WTC11 (cell line): ENCODE results near the gene CLTRN.

Experiments
- ATF2 ChIP-seq: sonication (generic); formaldehyde crosslinking; IDR thresholded peaks from 2 replicates; pipeline ENCODE4 v1.8.1; 2022; ENCODE audit warnings: low read depth, missing genetic modification reagents, borderline replicate concordance
- CREM ChIP-seq: sonication (generic); formaldehyde crosslinking; IDR thresholded peaks from 2 replicates; pipeline ENCODE4 v1.8.1; 2022; ENCODE audit warnings: mild to moderate bottlenecking, missing genetic modification reagents, moderate library complexity
- FOXJ3 ChIP-seq: sonication (generic); formaldehyde crosslinking; IDR thresholded peaks from 2 replicates; pipeline ENCODE4 v1.9.0; 2021; ENCODE audit warnings: missing genetic modification reagents, mild to moderate bottlenecking, borderline replicate concordance
- FOXP1 ChIP-seq: sonication (generic); formaldehyde crosslinking; IDR thresholded peaks from 2 replicates; pipeline ENCODE4 v1.8.0; 2022; ENCODE audit warnings: missing genetic modification reagents, mild to moderate bottlenecking, moderate library complexity, borderline replicate concordance
- SMAD3 ChIP-seq: sonication (generic); formaldehyde crosslinking; IDR thresholded peaks from 2 replicates; pipeline ENCODE4 v1.8.0; 2022; ENCODE audit warnings: missing genetic modification reagents, mild to moderate bottlenecking, borderline replicate concordance
- ZBTB21 ChIP-seq: sonication (generic); formaldehyde crosslinking; IDR thresholded peaks from 2 replicates; pipeline ENCODE4 v1.8.1; 2023; ENCODE audit warnings: mild to moderate bottlenecking, missing genetic modification reagents, borderline replicate concordance
- ZBTB43 ChIP-seq: sonication (generic); formaldehyde crosslinking; IDR thresholded peaks from 2 replicates; pipeline ENCODE4 v1.8.1; 2023; ENCODE audit warnings: mild to moderate bottlenecking, missing genetic modification reagents
- ZNF121 ChIP-seq: sonication (generic); formaldehyde crosslinking; IDR thresholded peaks from 2 replicates; pipeline ENCODE4 v1.8.0; 2023; ENCODE audit warnings: missing genetic modification reagents
- ZNF219 ChIP-seq: sonication (generic); formaldehyde crosslinking; IDR thresholded peaks from 2 replicates; pipeline ENCODE4 v1.8.0; 2023; ENCODE audit warnings: missing genetic modification reagents, mild to moderate bottlenecking, borderline replicate concordance
- ZNF423 ChIP-seq: fragments of 250-450 bp; sonication (Bioruptor Pico); IDR thresholded peaks from 2 replicates; pipeline ENCODE4 v2.1.2; 2022; ENCODE audit warnings: mild to moderate bottlenecking, moderate library complexity
- TF ChIP-seq, protein P1 (sequence below): sonication (generic); formaldehyde crosslinking; conservative IDR thresholded peaks from 2 replicates; pipeline ENCODE4 v1.8.1; 2022; ENCODE audit warnings: mild to moderate bottlenecking, missing genetic modification reagents
- TF ChIP-seq, protein P2 (sequence below): fragments of 200-600 bp; IDR thresholded peaks from 2 replicates; pipeline ENCODE4 v1.8.0; 2022; ENCODE audit warnings: antibody characterized with exemption
- TF ChIP-seq, protein P3 (sequence below): sonication (generic); formaldehyde crosslinking; IDR thresholded peaks from 2 replicates; pipeline ENCODE4 v1.8.0; 2022; ENCODE audit warnings: mild to moderate bottlenecking, missing genetic modification reagents

DNA sequence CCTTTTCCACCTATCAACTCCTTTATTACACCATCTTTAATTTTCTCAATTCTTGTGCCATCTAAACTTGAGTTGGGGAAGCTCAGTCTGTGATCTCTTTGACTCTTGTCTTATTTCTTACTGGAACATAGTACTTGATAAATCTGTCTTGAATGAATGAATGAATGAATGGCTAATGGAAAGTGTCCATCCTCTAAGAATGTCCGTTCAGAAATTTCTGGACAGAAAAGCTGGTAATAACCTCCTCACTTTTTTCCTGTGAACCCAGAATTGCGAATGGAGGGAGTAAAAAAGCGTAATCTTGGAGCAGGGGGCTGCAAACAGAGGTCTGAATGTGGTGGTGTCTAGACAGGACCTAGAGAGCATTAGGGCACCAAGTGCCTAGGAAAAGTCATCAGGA is 9.4 kb upstream of the CLTRN start:
- TF ChIP-seq SMAD3 (CRISPR knock-in tag) (no peak), ZNF219 (CRISPR knock-in tag) (no peak), FOXJ3 (CRISPR knock-in tag) (no peak), ZBTB43 (no peak), ZNF423 (CRISPR knock-in tag) (no peak), ATF2 (CRISPR knock-in tag) (no peak), CREM (no peak), FOXP1 (no peak), ZBTB21 (CRISPR knock-in tag) (no peak), ZNF121 (no peak)
- TF ChIP-seq, protein P1, sequence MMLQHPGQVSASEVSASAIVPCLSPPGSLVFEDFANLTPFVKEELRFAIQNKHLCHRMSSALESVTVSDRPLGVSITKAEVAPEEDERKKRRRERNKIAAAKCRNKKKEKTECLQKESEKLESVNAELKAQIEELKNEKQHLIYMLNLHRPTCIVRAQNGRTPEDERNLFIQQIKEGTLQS = no peak
- TF ChIP-seq, protein P2, sequence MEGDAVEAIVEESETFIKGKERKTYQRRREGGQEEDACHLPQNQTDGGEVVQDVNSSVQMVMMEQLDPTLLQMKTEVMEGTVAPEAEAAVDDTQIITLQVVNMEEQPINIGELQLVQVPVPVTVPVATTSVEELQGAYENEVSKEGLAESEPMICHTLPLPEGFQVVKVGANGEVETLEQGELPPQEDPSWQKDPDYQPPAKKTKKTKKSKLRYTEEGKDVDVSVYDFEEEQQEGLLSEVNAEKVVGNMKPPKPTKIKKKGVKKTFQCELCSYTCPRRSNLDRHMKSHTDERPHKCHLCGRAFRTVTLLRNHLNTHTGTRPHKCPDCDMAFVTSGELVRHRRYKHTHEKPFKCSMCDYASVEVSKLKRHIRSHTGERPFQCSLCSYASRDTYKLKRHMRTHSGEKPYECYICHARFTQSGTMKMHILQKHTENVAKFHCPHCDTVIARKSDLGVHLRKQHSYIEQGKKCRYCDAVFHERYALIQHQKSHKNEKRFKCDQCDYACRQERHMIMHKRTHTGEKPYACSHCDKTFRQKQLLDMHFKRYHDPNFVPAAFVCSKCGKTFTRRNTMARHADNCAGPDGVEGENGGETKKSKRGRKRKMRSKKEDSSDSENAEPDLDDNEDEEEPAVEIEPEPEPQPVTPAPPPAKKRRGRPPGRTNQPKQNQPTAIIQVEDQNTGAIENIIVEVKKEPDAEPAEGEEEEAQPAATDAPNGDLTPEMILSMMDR = no peak
- TF ChIP-seq, protein P3, sequence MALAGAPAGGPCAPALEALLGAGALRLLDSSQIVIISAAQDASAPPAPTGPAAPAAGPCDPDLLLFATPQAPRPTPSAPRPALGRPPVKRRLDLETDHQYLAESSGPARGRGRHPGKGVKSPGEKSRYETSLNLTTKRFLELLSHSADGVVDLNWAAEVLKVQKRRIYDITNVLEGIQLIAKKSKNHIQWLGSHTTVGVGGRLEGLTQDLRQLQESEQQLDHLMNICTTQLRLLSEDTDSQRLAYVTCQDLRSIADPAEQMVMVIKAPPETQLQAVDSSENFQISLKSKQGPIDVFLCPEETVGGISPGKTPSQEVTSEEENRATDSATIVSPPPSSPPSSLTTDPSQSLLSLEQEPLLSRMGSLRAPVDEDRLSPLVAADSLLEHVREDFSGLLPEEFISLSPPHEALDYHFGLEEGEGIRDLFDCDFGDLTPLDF (CRISPR knock-in tag) = no peak
